Endothelial cell of umbilical vein (primary cell): ENCODE measurements around the gene C6orf58. TPM values are rescaled to one million over a fixed set of nuclear protein-coding genes. Genes with fewer than 3 reads are reported as not detected.
"Not testable (repeated sequence)": the region's sequence is repeated elsewhere in the genome, so short reads cannot be mapped to it uniquely, and the experiment has no call there.

Experiments
- BruUV-seq: library from RNA; stranded (reverse); fragments of 400-500 nt; replicated peaks from 2 replicates; lab custom pipeline; 2021; lab: Mats Ljungman, UMichigan
- CTCF ChIA-PET: fragments of 300-600, 350-600 bp; sonication (Branson Sonifier 250); formaldehyde crosslinking; loops from one replicate; lab custom pipeline; 2021; ENCODE audit warnings: antibody characterized with exemption, inconsistent platforms; lab: Charles Lee
- POLR2A ChIA-PET: fragments of 300-600, 350-600 bp; sonication (Branson Sonifier 250); formaldehyde crosslinking; loops from one replicate; lab custom pipeline; 2021; ENCODE audit warnings: antibody characterized with exemption, inconsistent platforms; lab: Charles Lee
- DNase-seq: peaks from one replicate; pipeline ENCODE4 v3.0.0-alpha.2; 2011; ENCODE audit warnings: low read depth, low spot score
- FAIRE-seq: peaks from 2 replicates; lab custom pipeline; 2011; peaks lifted over from hg19 to GRCh38; lab: Jason Lieb, UNC
- H2AFZ ChIP-seq: 2 replicates; pipeline ENCODE4 v1.6.0; 2012; ENCODE audit warnings: low read depth, low read length, control low read depth, inconsistent platforms
- H3K27ac ChIP-seq: 2 replicates; pipeline ENCODE4 v1.5.1; 2011; ENCODE audit warnings: low read depth, mild to moderate bottlenecking, control low read depth, low read length, moderate library complexity; ENCODE audit not compliant: insufficient read depth
- H3K27me3 ChIP-seq, 2 experiments: 2 replicates each; pipeline versions ENCODE4 v1.6.0 to v1.6.1; 2011; ENCODE audit warnings: low read length in 2 of 2, mixed read lengths in 1 of 2; ENCODE audit not compliant: control insufficient read depth in 2 of 2, insufficient read depth in 2 of 2
- H3K36me3 ChIP-seq, 2 experiments: 2 replicates in 1 of 2; 3 replicates in 1 of 2; pipeline ENCODE4 v1.5.1; 2011; ENCODE audit warnings: low read length in 2 of 2, mild to moderate bottlenecking in 1 of 2, moderate library complexity in 1 of 2; ENCODE audit not compliant: control insufficient read depth in 2 of 2, insufficient read depth in 2 of 2; ENCODE audit errors: extremely low read depth in 1 of 2
- H3K4me1 ChIP-seq: 3 replicates; pipeline ENCODE4 v1.5.1; 2011; ENCODE audit warnings: mild to moderate bottlenecking, low read length; ENCODE audit not compliant: control insufficient read depth, insufficient read depth; ENCODE audit errors: extremely low read depth
- H3K4me2 ChIP-seq: 2 replicates; pipeline ENCODE4 v1.6.1; 2011; ENCODE audit warnings: low read length, control low read depth, mixed read lengths; ENCODE audit not compliant: insufficient read depth
- H3K4me3 ChIP-seq, 3 experiments: fragments of 200-600 bp in 1 of 3; sonication (generic), shearing (Covaris generic) in 1 of 3; replicated peaks in 1 of 3; 2 replicates each; pipeline ENCODE4 v1.5.1; 2011 to 2016; ENCODE audit warnings: control low read depth in 3 of 3, low read length in 3 of 3, mild to moderate bottlenecking in 2 of 3, inconsistent platforms in 1 of 3, low read depth in 1 of 3, moderate library complexity in 1 of 3; ENCODE audit not compliant: insufficient read depth in 1 of 3
- H3K79me2 ChIP-seq: 2 replicates; pipeline ENCODE4 v1.6.0; 2012; ENCODE audit warnings: low read length, inconsistent platforms; ENCODE audit not compliant: control insufficient read depth, insufficient read depth
- H3K9ac ChIP-seq: replicated peaks from 2 replicates; pipeline ENCODE3; 2011; ENCODE audit warnings: low read length, control low read depth; ENCODE audit not compliant: insufficient read depth; ENCODE audit errors: extremely low read depth
- H3K9me1 ChIP-seq: replicated peaks from 3 replicates; pipeline ENCODE4 v1.6.0; 2011; ENCODE audit warnings: mild to moderate bottlenecking, low read length; ENCODE audit not compliant: control insufficient read depth, insufficient read depth; ENCODE audit errors: extremely low read depth
- H3K9me3 ChIP-seq: replicated peaks from 2 replicates; pipeline ENCODE4 v1.5.1; 2012; ENCODE audit warnings: low read length, inconsistent platforms; ENCODE audit not compliant: control insufficient read depth, insufficient read depth
- H4K20me1 ChIP-seq: replicated peaks from 2 replicates; pipeline ENCODE3; 2011; ENCODE audit warnings: mild to moderate bottlenecking, low read length; ENCODE audit not compliant: control insufficient read depth, insufficient read depth; ENCODE audit errors: extremely low read depth
- EZH2 ChIP-seq: IDR thresholded peaks from 2 replicates; pipeline ENCODE4 v1.6.1; 2012; ENCODE audit warnings: borderline replicate concordance, low read depth, mild to moderate bottlenecking, moderate library complexity, low read length, inconsistent platforms; ENCODE audit not compliant: severe bottlenecking
- JUN ChIP-seq: IDR thresholded peaks from 2 replicates; pipeline ENCODE4 v1.6.1; 2011; ENCODE audit warnings: borderline replicate concordance, low read depth; ENCODE audit not compliant: insufficient read length, insufficient read depth
- MAX ChIP-seq: IDR thresholded peaks from 2 replicates; pipeline ENCODE4 v1.6.1; 2011; ENCODE audit not compliant: insufficient read depth, insufficient read length
- POLR2A ChIP-seq: IDR thresholded peaks from 2 replicates; pipeline ENCODE4 v1.6.1; 2012; ENCODE audit warnings: low read depth, mild to moderate bottlenecking, control low read depth, low read length
- dilution Hi-C: fragments of 300-500 bp; cut with MboI; formaldehyde crosslinking; loops from one replicate; pipeline ENCODE4 v1.15.0; 2019; ENCODE audit warnings: low sequenced_read_pairs; ENCODE audit not compliant: extremely low pct_ligation_motif_present
- intact Hi-C: fragments of 100-400 bp; cut with micrococcal nuclease; formaldehyde crosslinking; loops from one replicate; pipeline ENCODE4 v1.10.0; 2022
- polyA plus RNA-seq, 4 experiments: library from polyadenylated mRNA; depleted of rRNA in 3 of 4; stranded (reverse) in 3 of 4; unstranded in 1 of 4; fragments of >200 nt; gene quantifications; 2 replicates each; pipeline versions ENCODE4 v1.2.1 to v1.2.3, GENCODE V29; 2011 to 2012; ENCODE audit warnings: missing spikeins in 1 of 4
- total RNA-seq: library from RNA; stranded (reverse); gene quantifications from 2 replicates; pipeline ENCODE4 v1.2.3, GENCODE V29; 2021
- TF ChIP-seq, protein P1 (sequence below), 2 donors: IDR thresholded peaks; 1 replicate in 1 of 2; 2 replicates in 1 of 2; pipeline ENCODE4 v1.5.1; 2011; ENCODE audit warnings: low read length in 2 of 2, mild to moderate bottlenecking in 2 of 2, moderate library complexity in 2 of 2, control low read depth in 1 of 2, inconsistent platforms in 1 of 2, low read depth in 1 of 2; ENCODE audit not compliant: insufficient read depth in 1 of 2; ENCODE audit errors: extremely low read depth in 1 of 2

The C6orf58 gene
- total and polyA plus RNA-seq, 2 donors (not counting 3 experiments of a cell fraction or from before 2014, with no cell fraction given) = not detected

- peaks cover 2 to 8% of the 10 kb centered on the region in 2 experiments for H3K27me3 ChIP-seq
- no peak overlapping the region for H2AFZ ChIP-seq
- CTCF ChIA-PET = interaction anchor here (1.5 kb wide), 1 partner anchor 10 kb away, joined by 3 read pairs; no protein-coding TSS in a partner anchor
- H3K9me1 ChIP-seq = no peaks in the 10 kb centered on the region
- dilution Hi-C loops = no loop called here
- POLR2A ChIA-PET = interaction anchor here (0.6 kb wide), 1 partner anchor 163 kb away, joined by 3 read pairs; no protein-coding TSS in a partner anchor
- DNase-seq (no peak), FAIRE-seq (no peak)
- TF ChIP-seq EZH2 = no peak
- TF ChIP-seq MAX = no peak
- TF ChIP-seq POLR2A = no peak
- H3K9me3 ChIP-seq = no peaks in the 10 kb centered on the region
- intact Hi-C loops = no loop called here
- H3K9ac ChIP-seq = no peak overlapping the region
- no peaks in the 10 kb centered on the region for H3K4me1 ChIP-seq
- H3K79me2 ChIP-seq = no peaks in the 10 kb centered on the region
- no peak overlapping the region for H3K4me3 ChIP-seq
- no peaks in the 10 kb centered on the region for H3K36me3 ChIP-seq
- no peaks in the 10 kb centered on the region for H4K20me1 ChIP-seq
- BruUV-seq = no TSS peak
- H3K4me2 ChIP-seq = no peak overlapping the region
- no peak overlapping the region for H3K27ac ChIP-seq
These were observed 13.4 kb downstream of the C6orf58 start for GRCh38 chr6:127590344-127590743.

DNA sequence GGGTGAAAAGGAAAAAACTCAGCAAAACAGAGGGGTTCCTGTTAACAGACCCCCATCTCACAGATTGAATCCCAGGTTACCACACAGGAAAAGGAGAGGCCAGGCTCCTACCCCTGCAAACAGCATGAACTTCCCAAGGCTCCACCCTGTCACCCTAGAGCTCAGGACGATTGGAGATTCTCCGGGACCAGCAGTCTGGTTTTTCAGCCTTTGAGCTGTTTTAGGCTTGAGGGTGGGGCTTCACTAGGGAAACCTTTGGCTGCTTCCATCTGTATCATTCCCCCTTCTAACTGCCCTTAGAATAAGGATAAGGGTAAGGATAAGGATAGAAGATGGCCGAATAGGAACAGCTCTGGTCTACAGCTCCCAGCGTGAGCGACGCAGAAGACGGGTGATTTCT is 16.0 kb downstream of the C6orf58 start:
- intact Hi-C loops (no loop called here), dilution Hi-C loops (no loop called here)
- no peak overlapping the region for H3K4me2 ChIP-seq
- peaks cover 2 to 8% of the 10 kb centered on the region in 2 experiments for H3K27me3 ChIP-seq
- H3K4me1 ChIP-seq = no peaks in the 10 kb centered on the region
- H3K4me3 ChIP-seq = no peak overlapping the region
- BruUV-seq = no TSS peak
- CTCF ChIA-PET = interaction anchor here (1.1 kb wide), 1 partner anchor 38 kb away, joined by 3 read pairs; no protein-coding TSS in a partner anchor
- POLR2A ChIA-PET = no interaction called here
- no peak overlapping the region for H3K9ac ChIP-seq
- no peaks in the 10 kb centered on the region for H3K9me3 ChIP-seq
- TF ChIP-seq, protein P1, sequence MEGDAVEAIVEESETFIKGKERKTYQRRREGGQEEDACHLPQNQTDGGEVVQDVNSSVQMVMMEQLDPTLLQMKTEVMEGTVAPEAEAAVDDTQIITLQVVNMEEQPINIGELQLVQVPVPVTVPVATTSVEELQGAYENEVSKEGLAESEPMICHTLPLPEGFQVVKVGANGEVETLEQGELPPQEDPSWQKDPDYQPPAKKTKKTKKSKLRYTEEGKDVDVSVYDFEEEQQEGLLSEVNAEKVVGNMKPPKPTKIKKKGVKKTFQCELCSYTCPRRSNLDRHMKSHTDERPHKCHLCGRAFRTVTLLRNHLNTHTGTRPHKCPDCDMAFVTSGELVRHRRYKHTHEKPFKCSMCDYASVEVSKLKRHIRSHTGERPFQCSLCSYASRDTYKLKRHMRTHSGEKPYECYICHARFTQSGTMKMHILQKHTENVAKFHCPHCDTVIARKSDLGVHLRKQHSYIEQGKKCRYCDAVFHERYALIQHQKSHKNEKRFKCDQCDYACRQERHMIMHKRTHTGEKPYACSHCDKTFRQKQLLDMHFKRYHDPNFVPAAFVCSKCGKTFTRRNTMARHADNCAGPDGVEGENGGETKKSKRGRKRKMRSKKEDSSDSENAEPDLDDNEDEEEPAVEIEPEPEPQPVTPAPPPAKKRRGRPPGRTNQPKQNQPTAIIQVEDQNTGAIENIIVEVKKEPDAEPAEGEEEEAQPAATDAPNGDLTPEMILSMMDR (IDR thresholded peaks at IDR 0.05; ENCODE audit: extremely low read depth in 1 of 2, insufficient read depth in 1 of 2, low read depth in 1 of 2, low read length in 2 of 2) = no peak
- no peak for TF ChIP-seq JUN
- no peaks in the 10 kb centered on the region for H3K36me3 ChIP-seq
- no peak for FAIRE-seq
- DNase-seq = no peak
- H3K79me2 ChIP-seq = no peaks in the 10 kb centered on the region
- H2AFZ ChIP-seq = no peak overlapping the region
- no peak overlapping the region for H3K27ac ChIP-seq
- H4K20me1 ChIP-seq = no peaks in the 10 kb centered on the region
- H3K9me1 ChIP-seq = no peaks in the 10 kb centered on the region

DNA sequence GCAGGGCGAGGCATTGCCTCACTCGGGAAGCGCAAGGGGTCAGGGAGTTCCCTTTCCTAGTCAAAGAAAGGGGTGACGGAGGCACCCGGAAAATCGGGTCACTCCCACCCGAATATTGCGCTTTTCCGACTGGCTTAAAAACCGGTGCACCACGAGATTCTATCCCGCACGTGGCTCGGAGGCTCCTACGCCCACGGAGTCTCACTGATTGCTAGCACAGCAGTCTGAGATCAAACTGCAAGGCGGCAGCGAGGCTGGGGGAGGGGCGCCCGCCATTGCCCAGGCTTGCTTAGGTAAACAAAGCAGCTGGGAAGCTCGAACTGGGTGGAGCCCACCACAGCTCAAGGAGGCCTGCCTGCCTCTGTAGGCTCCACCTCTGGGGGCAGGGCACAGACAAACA is 16.5 kb downstream of the C6orf58 start:
- H3K9me1 ChIP-seq, H3K4me3 ChIP-seq, POLR2A ChIA-PET, BruUV-seq, H3K4me2 ChIP-seq, intact Hi-C loops, H3K27ac ChIP-seq, H3K9me3 ChIP-seq, dilution Hi-C loops, H3K4me1 ChIP-seq, FAIRE-seq, H3K9ac ChIP-seq, H4K20me1 ChIP-seq, H3K79me2 ChIP-seq, H3K36me3 ChIP-seq, H2AFZ ChIP-seq, DNase-seq, H3K27me3 ChIP-seq, CTCF ChIA-PET: not testable (repeated sequence)
